ENCODE results near the gene UBQLN1.

The UBQLN1 gene

GRCh38 chr9:83633676-83634075, 74.1 kb downstream of the UBQLN1 start:
- Histone ChIP-seq H3K4me2 (no peak overlapping the region), H3K9me3 (replicated peaks in 1 of 11) (no peaks in the 10 kb centered on the region), H3K9ac (no peak overlapping the region), H3K36me3 (peaks cover 6 to 38% (median 17%) of the 10 kb centered on the region in 11 experiments; a peak in 19 of 22 replicates), H3K27ac (no peak overlapping the region), H4K20me1 (no peaks in the 10 kb centered on the region), H3K4me1 (peaks cover 0 to 7% (median 0%) of the 10 kb centered on the region in 10 experiments; a peak in 3 of 20 replicates), H3K4me3 (no peak overlapping the region), H3K27me3 (no peaks in the 10 kb centered on the region)
- no peak for TF ChIP-seq Cebpa-rat (IDR thresholded peaks at IDR 0.05)

GRCh38 chr9:83633255-83633654, 74.5 kb downstream of the UBQLN1 start:
- peaks cover 9 to 42% (median 19%) of the 10 kb centered on the region in 11 experiments; a peak in 19 of 22 replicates for H3K36me3 ChIP-seq
- no peak for TF ChIP-seq Cebpa-rat (IDR thresholded peaks at IDR 0.05)

GRCh38 chr9:83630938-83631457, 76.8 kb downstream of the UBQLN1 start:
- H3K4me3 ChIP-seq = no peak overlapping the region
- no peak overlapping the region for H3K27ac ChIP-seq
- H3K4me1 ChIP-seq = peaks cover 0 to 7% (median 0%) of the 10 kb centered on the region in 10 experiments; a peak in 3 of 20 replicates
- H3K9me3 ChIP-seq (replicated peaks in 1 of 11) = no peaks in the 10 kb centered on the region
- peaks cover 10 to 56% (median 29%) of the 10 kb centered on the region in 11 experiments; a peak in 21 of 22 replicates for H3K36me3 ChIP-seq
- H4K20me1 ChIP-seq = no peaks in the 10 kb centered on the region
- H3K27me3 ChIP-seq = no peaks in the 10 kb centered on the region
- no peak for TF ChIP-seq Cebpa-rat (IDR thresholded peaks at IDR 0.05)
- H3K4me2 ChIP-seq = no peak overlapping the region
- no peak overlapping the region for H3K9ac ChIP-seq

More at GRCh38 chr9:83633255-83633654, 74.5 kb downstream of the UBQLN1 start:
- no peaks in the 10 kb centered on the region for H3K27me3 ChIP-seq
- no peaks in the 10 kb centered on the region for H4K20me1 ChIP-seq
- H3K4me2 ChIP-seq = no peak overlapping the region
- no peaks in the 10 kb centered on the region for H3K9me3 ChIP-seq (replicated peaks in 1 of 11)
- H3K27ac ChIP-seq = no peak overlapping the region
- H3K9ac ChIP-seq = no peak overlapping the region
- no peak overlapping the region for H3K4me3 ChIP-seq
- peaks cover 0 to 7% (median 0%) of the 10 kb centered on the region in 10 experiments; a peak in 3 of 20 replicates for H3K4me1 ChIP-seq

GRCh38 chr9:83629433-83630104, 78.2 kb downstream of the UBQLN1 start:
- Histone ChIP-seq H3K27me3 (no peaks in the 10 kb centered on the region), H3K4me3 (no peak overlapping the region), H3K4me1 (peaks cover 0 to 16% (median 3%) of the 10 kb centered on the region in 10 experiments; a peak in 14 of 20 replicates), H3K36me3 (peaks cover 10 to 46% (median 29%) of the 10 kb centered on the region in 11 experiments; a peak in 21 of 22 replicates), H3K27ac (no peak overlapping the region), H4K20me1 (no peaks in the 10 kb centered on the region), H3K4me2 (peak overlapping the region in 1 of 11 experiments; percentile 19; a peak in 2 of 22 replicates), H3K9ac (no peak overlapping the region), H3K9me3 (replicated peaks in 1 of 11) (no peaks in the 10 kb centered on the region)
- TF ChIP-seq Cebpa-rat (IDR thresholded peaks at IDR 0.05) = no peak

- Histone ChIP-seq H3K9me3 (replicated peaks in 1 of 11) (no peaks in the 10 kb centered on the region), H3K27ac (no peak overlapping the region), H3K36me3 (peaks cover 10 to 46% (median 29%) of the 10 kb centered on the region in 11 experiments; a peak in 21 of 22 replicates), H4K20me1 (no peaks in the 10 kb centered on the region), H3K27me3 (no peaks in the 10 kb centered on the region), H3K4me2 (no peak overlapping the region), H3K4me1 (peaks cover 9 to 27% (median 14%) of the 10 kb centered on the region in 10 experiments), H3K4me3 (no peak overlapping the region), H3K9ac (no peak overlapping the region)
- TF ChIP-seq Cebpa-rat (IDR thresholded peaks at IDR 0.05) = no peak
These were observed 79.2 kb downstream of the UBQLN1 start for GRCh38 chr9:83628540-83628939.

- Histone ChIP-seq H3K9me3 (replicated peaks in 1 of 11) (no peaks in the 10 kb centered on the region), H3K9ac (no peak overlapping the region), H3K27ac (no peak overlapping the region), H4K20me1 (no peaks in the 10 kb centered on the region), H3K36me3 (peaks cover 10 to 42% (median 29%) of the 10 kb centered on the region in 11 experiments; a peak in 21 of 22 replicates), H3K4me2 (peak overlapping the region in 4 of 11 experiments; percentile 45 to 89 (median 80); a peak in 5 of 22 replicates), H3K4me3 (no peak overlapping the region), H3K4me1 (peaks cover 10 to 32% (median 18%) of the 10 kb centered on the region in 10 experiments), H3K27me3 (no peaks in the 10 kb centered on the region)
- TF ChIP-seq Cebpa-rat (IDR thresholded peaks at IDR 0.05) = no peak
These were observed 82.6 kb downstream of the UBQLN1 start for GRCh38 chr9:83625178-83625577.

GRCh38 chr9:83623679-83624076, 84.1 kb downstream of the UBQLN1 start:
- no peak for TF ChIP-seq Cebpa-rat (IDR thresholded peaks at IDR 0.05)
- H3K27ac ChIP-seq = peak overlapping the region; percentile 86 to 97 (median 94)

GRCh38 chr9:83622939-83623678, 84.6 kb downstream of the UBQLN1 start, which contains the start of gene IDNK:
Gene IDNK, plus strand, starts transcription at chr9:83623143. Its CDS starts 29 bp downstream, at chr9:83623172.
- H4K20me1 ChIP-seq = no peaks in the 10 kb centered on the region
- TF ChIP-seq Cebpa-rat (IDR thresholded peaks at IDR 0.05) = no peak
- H3K4me2 ChIP-seq = peak within 1 kb of the TSS; percentile 75 to 95 (median 89)
- peaks cover 3 to 21% (median 11%) of the 10 kb centered on the region in 11 experiments; a peak in 14 of 22 replicates for H3K36me3 ChIP-seq
- peaks cover 10 to 25% (median 18%) of the 10 kb centered on the region in 10 experiments for H3K4me1 ChIP-seq
- H3K27me3 ChIP-seq = no peaks in the 10 kb centered on the region
- peak within 1 kb of the TSS; percentile 86 to 97 (median 94) for H3K27ac ChIP-seq
- H3K9ac ChIP-seq = peak within 1 kb of the TSS; percentile 88 to 97 (median 95)
- peak within 1 kb of the TSS; percentile 78 to 93 (median 89) for H3K4me3 ChIP-seq
- no peaks in the 10 kb centered on the region for H3K9me3 ChIP-seq (replicated peaks in 1 of 11)

More at GRCh38 chr9:83623679-83624076, 84.1 kb downstream of the UBQLN1 start:
- Histone ChIP-seq H3K36me3 (peaks cover 4 to 27% (median 16%) of the 10 kb centered on the region in 11 experiments; a peak in 19 of 22 replicates), H4K20me1 (no peaks in the 10 kb centered on the region), H3K4me1 (peaks cover 10 to 25% (median 18%) of the 10 kb centered on the region in 10 experiments), H3K9ac (peak overlapping the region; percentile 88 to 97 (median 95)), H3K4me2 (peak overlapping the region; percentile 75 to 95 (median 89)), H3K27me3 (no peaks in the 10 kb centered on the region), H3K9me3 (replicated peaks in 1 of 11) (no peaks in the 10 kb centered on the region), H3K4me3 (peak overlapping the region; percentile 78 to 93 (median 89))

Measured in BLaER1 treated with 17β-estradiol and CSF1 and Interleukin-3, amounts not matched to agents 10 nM and 100 nM (cell line).